Heart right ventricle (tissue), 16 donors: Measurements from ENCODE around the gene HSPG2. TPM values are rescaled to one million over a fixed set of nuclear protein-coding genes. Genes with fewer than 3 reads are reported as not detected.
"Not testable (repeated sequence)": the region's sequence is repeated elsewhere in the genome, so short reads cannot be mapped to it uniquely, and the experiment has no call there.

Experiments used
- ATAC-seq, 8 donors: fragments of 200-7000 bp; cut with Tn5 transposase; one replicate each; pipeline ENCODE4 v1.9.1; 2020; ENCODE audit warnings: mild to moderate bottlenecking in 8 of 8, moderate library complexity in 8 of 8, moderate number of reproducible peaks in 1 of 8
- DNase-seq, 2 donors: peaks; one replicate each; pipeline ENCODE4 v3.0.0-alpha.2; 2020
- H3K27ac ChIP-seq, 10 donors: fragments of 200-600 bp; sonication (generic) in 2 of 10; one replicate each; pipeline versions ENCODE4 v1.5.0 to v1.8.0; 2020 to 2022; ENCODE audit warnings: mild to moderate bottlenecking in 3 of 10
- H3K27me3 ChIP-seq, 7 donors: fragments of 200-600 bp; one replicate each; pipeline ENCODE4 v1.8.0; 2021 to 2022; ENCODE audit warnings: mild to moderate bottlenecking in 2 of 7
- H3K36me3 ChIP-seq, 9 donors: fragments of 200-600 bp; sonication (generic) in 1 of 9; one replicate each; pipeline versions ENCODE4 v1.5.0 to v1.8.0; 2020 to 2022; ENCODE audit warnings: mild to moderate bottlenecking in 2 of 9
- H3K4me1 ChIP-seq, 9 donors: fragments of 200-600 bp; sonication (generic) in 1 of 9; one replicate each; pipeline versions ENCODE4 v1.5.0 to v1.8.0; 2020 to 2022; ENCODE audit warnings: mild to moderate bottlenecking in 4 of 9
- H3K4me3 ChIP-seq, 10 donors: fragments of 200-600 bp; sonication (generic) in 2 of 10; one replicate each; pipeline versions ENCODE4 v1.5.0 to v1.8.0; 2020 to 2022; ENCODE audit warnings: mild to moderate bottlenecking in 7 of 10, moderate library complexity in 2 of 10
- H3K9me3 ChIP-seq, 11 donors: fragments of 200-600 bp in 10 of 11; sonication (generic) in 2 of 11; one replicate each; pipeline versions ENCODE4 v1.5.0 to v1.8.0; 2013 to 2022; ENCODE audit warnings: mild to moderate bottlenecking in 2 of 11, control low read depth in 1 of 11, moderate library complexity in 1 of 11
- CTCF ChIP-seq, 9 donors: fragments of 200-600 bp; sonication (generic) in 2 of 9; IDR thresholded peaks; one replicate each; pipeline versions ENCODE4 v1.5.0 to v1.8.0; 2021 to 2022; ENCODE audit warnings: antibody characterized with exemption in 9 of 9, mild to moderate bottlenecking in 5 of 9, moderate library complexity in 1 of 9
- WGBS, 2 donors: extraction: QIAGEN DNeasy Blood & Tissue Kit; methylation state at CpG; one replicate each; pipeline ENCODE4 v1.1.7; 2013; ENCODE audit warnings: inconsistent platforms in 1 of 2; 5-methylcytosine and 5-hydroxymethylcytosine counted together
- intact Hi-C, 10 donors: fragments of 100-400 bp; cut with DNase I; formaldehyde crosslinking; loops; one replicate each; pipeline versions ENCODE4 v1.11.1 to v1.14.2; 2022
- polyA plus RNA-seq, 2 donors: library from polyadenylated mRNA; stranded (reverse); fragments of 200-250 nt; gene quantifications; one replicate each; pipeline ENCODE4 v1.2.3, GENCODE V29; 2013
- total RNA-seq, 10 donors: library from RNA; stranded (reverse); fragmentation: NEBNext Ultra II Directional in 3 of 10; extraction: Animal tissue kit (Norgen Biotek cat#: 25700) in 3 of 10; gene quantifications; one replicate each; pipeline versions ENCODE4 v1.2.1 to v1.2.4, GENCODE V29; 2021 to 2023
- donor health status: Arrhythmogenic right ventricular cardiomyopathy.
- donor health status: ischemic (EF 13 %, LVEDD 7.1; RV severe dilation, severe dysfunction).
- donor health status: healthy with polysubstance abuse.
- donor health status: DM: no; HTN: yes; CAD: no.
- donor health status: DM: no; HTN: no; CAD: no.
- donor health status: ischemic (EF 25% LVEDD 6.9; RV normal size, moderate dysfunction).
- donor health status: ischemic (EF 25% LVEDD 5.7; RV mildly dilated, moderate dysfunction).
- donor health status: healthy.
- donor health status: DM: yes; HTN: yes; CAD: no.
- donor health status: Ischemic cardiomyopathy.
- donor health status: ischemic (EF 35%, LVEDD 5.7; RV mildly dilated, moderate dysfunction).
- donor health status: nonischemic (EF 11% LVEDD 7.7; RV severe dilation, severe dysfunction).
- donor health status: DM: yes; HTN: yes; CAD: no.
- donor health status: PGD.
- donor health status: ischemic (EF 29% LVEDD 5.4; RV normal size, mild dysfunction).
- donor health status: nonischemic (EF 23%, LVEDD 6.1; RV moderate dilation, normal function).

Gene HSPG2
- total and polyA plus RNA-seq, 12 donors: 221 to 508 (median 310) TPM

- no peaks in the 10 kb centered on the region for H3K27me3 ChIP-seq
- ATAC-seq: peak in 3 of 8 donors; percentile 6 to 22 (median 11)
- H3K27ac ChIP-seq: peak overlapping the region; percentile 44 to 99 (median 94)
- TF ChIP-seq CTCF (IDR thresholded peaks at IDR 0.05): no peak
- 66 to 69% methylated on average over 11 of the region's 11 CpGs for WGBS, 2 donors
- H3K9me3 ChIP-seq: no peaks in the 10 kb centered on the region
- intact Hi-C loops: no loop called here
- H3K4me3 ChIP-seq: no peak overlapping the region
- H3K36me3 ChIP-seq: peaks cover 0 to 48% (median 7%) of the 10 kb centered on the region in 9 donors
- no peak for DNase-seq
- H3K4me1 ChIP-seq: peaks cover 58 to 100% (median 99%) of the 10 kb centered on the region in 9 donors
These were observed 15.8 kb downstream of the HSPG2 start for GRCh38 chr1:21921100-21921875.

GRCh38 chr1:21919520-21919919 is 17.6 kb downstream of the HSPG2 start:
- TF ChIP-seq CTCF (IDR thresholded peaks at IDR 0.05): no peak
- no peak overlapping the region for H3K4me3 ChIP-seq
- ATAC-seq (peak in 1 of 8 donors; percentile 9), DNase-seq (no peak)
- H3K27ac ChIP-seq: peak overlapping the region; percentile 44 to 99 (median 94)
- no peaks in the 10 kb centered on the region for H3K27me3 ChIP-seq
- intact Hi-C loops: no loop called here
- H3K9me3 ChIP-seq: no peaks in the 10 kb centered on the region
- H3K4me1 ChIP-seq: peaks cover 43 to 100% (median 99%) of the 10 kb centered on the region in 9 donors
- peaks cover 0 to 62% (median 12%) of the 10 kb centered on the region in 9 donors for H3K36me3 ChIP-seq
- 58 to 66% methylated on average over 7 of the region's 7 CpGs for WGBS, 2 donors

GRCh38 chr1:21917239-21917631 is 19.9 kb downstream of the HSPG2 start:
- not testable (repeated sequence) for ATAC-seq

GRCh38 chr1:21916447-21917238 is 20.5 kb downstream of the HSPG2 start:
- Histone ChIP-seq H3K36me3 (peaks cover 0 to 60% (median 12%) of the 10 kb centered on the region in 9 donors), H3K27ac (peak overlapping the region in 9 of 10 donors; percentile 5 to 99 (median 91)), H3K4me1 (peaks cover 47 to 100% (median 99%) of the 10 kb centered on the region in 9 donors), H3K4me3 (no peak overlapping the region), H3K9me3 (no peaks in the 10 kb centered on the region), H3K27me3 (no peaks in the 10 kb centered on the region)
- intact Hi-C loops: no loop called here
- TF ChIP-seq CTCF (IDR thresholded peaks at IDR 0.05): no peak
- 64 to 72% methylated on average over 20 of the region's 20 CpGs for WGBS, 2 donors
- DNase-seq (no peak), ATAC-seq (no peak)

More at GRCh38 chr1:21917239-21917631, 19.9 kb downstream of the HSPG2 start:
- Histone ChIP-seq H3K4me1 (peaks cover 45 to 100% (median 99%) of the 10 kb centered on the region in 9 donors), H3K27ac (peak overlapping the region in 8 of 10 donors; percentile 5 to 99 (median 91)), H3K36me3 (peaks cover 0 to 66% (median 12%) of the 10 kb centered on the region in 9 donors)
- DNase-seq, H3K27me3 ChIP-seq, intact Hi-C loops, H3K4me3 ChIP-seq, H3K9me3 ChIP-seq: not testable (repeated sequence)
- WGBS, 2 donors: 73 to 93% methylated on average over 6 of the region's 6 CpGs
